Measurements from ENCODE around the gene SEMA3E. TPM values are rescaled to one million over a fixed set of nuclear protein-coding genes. Genes with fewer than 3 reads are reported as not detected.

The SEMA3E gene
- total RNA-seq, 4 donors from 2014 or later = 0.13 to 2.7 (median 1.1) TPM

GRCh38 chr7:83427884-83428283 is 221.1 kb downstream of the SEMA3E start:
- H3K9me3 ChIP-seq = no peaks in the 10 kb centered on the region
- no peak for DNase-seq
- no peaks in the 10 kb centered on the region for H3K4me1 ChIP-seq
- no peaks in the 10 kb centered on the region for H3K27me3 ChIP-seq
- 25 to 38% methylated on average over 1 of the region's 1 CpG for WGBS, 2 donors
- H3K27ac ChIP-seq = no peak overlapping the region
- no peak overlapping the region for H3K4me3 ChIP-seq
- no peaks in the 10 kb centered on the region for H3K36me3 ChIP-seq
- intact Hi-C loops (cut with DNase I) = no loop called here
- TF ChIP-seq POLR2A (IDR thresholded peaks at IDR 0.05) = no peak
- TF ChIP-seq CTCF (IDR thresholded peaks at IDR 0.05) = no peak

DNA sequence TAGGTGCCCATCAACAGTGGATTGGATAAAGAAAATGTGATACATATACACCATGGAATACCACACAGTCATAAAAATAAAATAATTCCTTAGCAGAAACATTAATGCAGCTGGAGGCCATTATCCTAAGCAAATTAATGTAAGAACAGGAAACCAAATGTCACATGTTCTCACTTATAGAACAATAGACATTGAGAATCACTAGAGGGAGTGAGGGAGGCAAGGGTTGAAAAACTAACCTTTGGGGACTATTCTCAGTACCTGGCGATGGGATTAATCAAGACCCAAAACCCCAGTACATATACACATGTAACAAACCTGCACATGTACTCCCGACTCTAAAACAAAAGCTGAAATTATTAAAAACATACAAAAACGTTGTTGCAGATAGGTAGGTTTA is 222.6 kb downstream of the SEMA3E start:
- H3K36me3 ChIP-seq = no peaks in the 10 kb centered on the region
- no peak overlapping the region for H3K4me3 ChIP-seq
- DNase-seq = no peak
- H3K27me3 ChIP-seq = no peaks in the 10 kb centered on the region
- TF ChIP-seq POLR2A (IDR thresholded peaks at IDR 0.05) = no peak
- no peak for TF ChIP-seq CTCF (IDR thresholded peaks at IDR 0.05)
- WGBS, 2 donors = 63 to 79% methylated on average over 3 of the region's 3 CpGs
- H3K27ac ChIP-seq = no peak overlapping the region
- no peaks in the 10 kb centered on the region for H3K9me3 ChIP-seq
- intact Hi-C loops (cut with DNase I) = no loop called here
- no peaks in the 10 kb centered on the region for H3K4me1 ChIP-seq

- 60 to 62% methylated on average over 1 of the region's 1 CpG for WGBS, 2 donors
These were observed 229.9 kb downstream of the SEMA3E start for GRCh38 chr7:83419013-83419412.

GRCh38 chr7:83415840-83416239 is 233.1 kb downstream of the SEMA3E start:
- WGBS, 2 donors = 28 to 30% methylated on average over 2 of the region's 2 CpGs
- TF ChIP-seq POLR2A (IDR thresholded peaks at IDR 0.05) = no peak
- TF ChIP-seq CTCF (IDR thresholded peaks at IDR 0.05) = no peak
- H3K4me1 ChIP-seq = no peaks in the 10 kb centered on the region
- intact Hi-C loops (cut with DNase I) = loop anchor here (10.0 kb wide), 1 partner anchor 239 kb away; no protein-coding TSS in a partner anchor
- H3K4me3 ChIP-seq = no peak overlapping the region
- no peaks in the 10 kb centered on the region for H3K9me3 ChIP-seq
- DNase-seq = no peak
- H3K27me3 ChIP-seq = no peaks in the 10 kb centered on the region
- no peak overlapping the region for H3K27ac ChIP-seq
- no peaks in the 10 kb centered on the region for H3K36me3 ChIP-seq

More at GRCh38 chr7:83419013-83419412, 229.9 kb downstream of the SEMA3E start:
- Histone ChIP-seq H3K4me1 (no peaks in the 10 kb centered on the region), H3K9me3 (no peaks in the 10 kb centered on the region), H3K36me3 (no peaks in the 10 kb centered on the region), H3K4me3 (no peak overlapping the region), H3K27ac (no peak overlapping the region), H3K27me3 (no peaks in the 10 kb centered on the region)
- DNase-seq = no peak
- TF ChIP-seq CTCF (IDR thresholded peaks at IDR 0.05) (no peak), POLR2A (IDR thresholded peaks at IDR 0.05) (no peak)
- intact Hi-C loops (cut with DNase I) = loop anchor here (10.0 kb wide), 1 partner anchor 236 kb away; no protein-coding TSS in a partner anchor

- intact Hi-C loops (cut with DNase I) = loop anchor here (10.0 kb wide), 1 partner anchor 240 kb away; no protein-coding TSS in a partner anchor
- 32 to 49% methylated on average over 2 of the region's 2 CpGs for WGBS, 2 donors
These were observed 234.0 kb downstream of the SEMA3E start for GRCh38 chr7:83414947-83415346.

More at GRCh38 chr7:83414947-83415346, 234.0 kb downstream of the SEMA3E start:
- no peak for DNase-seq
- no peak for TF ChIP-seq CTCF (IDR thresholded peaks at IDR 0.05)
- no peak for TF ChIP-seq POLR2A (IDR thresholded peaks at IDR 0.05)
- Histone ChIP-seq H3K9me3 (no peaks in the 10 kb centered on the region), H3K27ac (no peak overlapping the region), H3K4me1 (no peaks in the 10 kb centered on the region), H3K27me3 (no peaks in the 10 kb centered on the region), H3K4me3 (no peak overlapping the region), H3K36me3 (no peaks in the 10 kb centered on the region)
